Activated CD8-positive, alpha-beta T cell treated with anti-CD3 and anti-CD28 coated beads, Interleukin-2, amount 10 ng/mL, durations not matched to agents 7 days and 5 days (primary cell): Measurements from ENCODE around the gene PITPNM3. TPM values are rescaled to one million over a fixed set of nuclear protein-coding genes. Genes with fewer than 3 reads are reported as not detected.

Experiments
- ATAC-seq: fragments of 150-1000 bp; cut with Tn5 transposase; one replicate; pipeline ENCODE4 v1.10.0; 2021; ENCODE audit warnings: moderate library complexity
- CTCF ChIA-PET: fragments of 350-600 bp; sonication (Branson Sonifier 250); formaldehyde crosslinking; loops from one replicate; lab custom pipeline; 2021; ENCODE audit warnings: antibody characterized with exemption; lab: Charles Lee
- POLR2A ChIA-PET: fragments of 350-600 bp; sonication (Branson Sonifier 250); formaldehyde crosslinking; loops from one replicate; lab custom pipeline; 2021; ENCODE audit warnings: antibody characterized with exemption; lab: Charles Lee
- DNase-seq: peaks from one replicate; pipeline ENCODE4 v3.0.0-alpha.2; 2020
- H3K27ac Mint-ChIP-seq: one replicate; pipeline ENCODE4 v1.8.0; 2021; ENCODE audit warnings: mild to moderate bottlenecking, mixed read lengths
- H3K27me3 Mint-ChIP-seq: one replicate; pipeline ENCODE4 v1.8.0; 2021; ENCODE audit warnings: low read depth, mixed read lengths
- H3K36me3 Mint-ChIP-seq: one replicate; pipeline ENCODE4 v1.8.0; 2021; ENCODE audit warnings: low read depth, mixed read lengths
- H3K4me1 Mint-ChIP-seq: one replicate; pipeline ENCODE4 v1.8.0; 2021; ENCODE audit warnings: low read depth, mixed read lengths
- H3K4me3 Mint-ChIP-seq: one replicate; pipeline ENCODE4 v1.8.0; 2021; ENCODE audit warnings: mild to moderate bottlenecking, mixed read lengths
- H3K9me3 Mint-ChIP-seq: one replicate; pipeline ENCODE4 v1.8.0; 2022; ENCODE audit warnings: mixed read lengths; ENCODE audit not compliant: insufficient read depth
- total RNA-seq, 2 experiments: library from RNA; stranded (reverse); gene quantifications; one replicate each; pipeline ENCODE4 v1.2.3, GENCODE V29; 2021

Gene PITPNM3
- total RNA-seq, 2 experiments from 2014 or later = 0.68 to 0.71 TPM

DNA sequence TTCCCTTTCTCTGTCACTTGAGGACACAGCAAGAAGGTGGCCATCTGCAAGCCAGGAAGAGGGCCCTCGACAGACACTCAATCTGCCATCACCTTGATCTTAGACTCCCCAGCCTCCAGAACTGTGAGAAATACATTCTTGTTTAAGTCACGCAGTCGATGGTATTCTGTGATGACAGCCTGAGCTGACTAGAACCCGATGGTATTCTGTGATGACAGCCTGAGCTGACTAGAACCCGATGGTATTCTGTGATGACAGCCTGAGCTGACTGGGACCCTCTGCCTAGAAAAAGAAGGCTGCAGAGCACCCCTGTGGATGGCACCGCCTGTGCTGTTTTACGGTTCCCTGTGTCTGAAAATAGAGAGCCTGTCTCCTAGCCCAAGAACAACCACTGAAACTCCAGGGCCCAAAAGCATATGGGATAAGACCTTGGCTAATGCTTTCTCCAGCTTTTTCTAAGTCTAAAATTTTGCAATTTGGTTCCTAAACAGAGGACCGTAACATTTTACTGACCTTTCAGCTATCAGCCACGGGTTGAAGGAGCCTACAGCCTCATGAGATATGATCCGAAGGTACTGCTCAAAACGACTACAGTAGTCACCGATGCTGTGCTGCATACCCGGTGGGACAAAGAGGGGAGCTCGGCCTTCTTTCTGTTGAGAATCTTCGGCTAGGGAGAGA lies 33.1 kb upstream of the PITPNM3 start:
- ATAC-seq (no peak), DNase-seq (no peak)
- peaks cover 62% of the 10 kb centered on the region for H3K36me3 Mint-ChIP-seq
- no peak overlapping the region for H3K27ac Mint-ChIP-seq
- ChIA-PET POLR2A (interaction anchor here (0.7 kb wide), 1 partner anchor 995 kb away, joined by 3 read pairs; no protein-coding TSS in a partner anchor), CTCF (interaction anchor here (1.6 kb wide), 1 partner anchor 11 kb away, joined by 5 read pairs; no protein-coding TSS in a partner anchor)
- H3K4me3 Mint-ChIP-seq = no peak overlapping the region
- H3K27me3 Mint-ChIP-seq = no peaks in the 10 kb centered on the region
- no peaks in the 10 kb centered on the region for H3K9me3 Mint-ChIP-seq
- peaks cover 13% of the 10 kb centered on the region for H3K4me1 Mint-ChIP-seq

DNA sequence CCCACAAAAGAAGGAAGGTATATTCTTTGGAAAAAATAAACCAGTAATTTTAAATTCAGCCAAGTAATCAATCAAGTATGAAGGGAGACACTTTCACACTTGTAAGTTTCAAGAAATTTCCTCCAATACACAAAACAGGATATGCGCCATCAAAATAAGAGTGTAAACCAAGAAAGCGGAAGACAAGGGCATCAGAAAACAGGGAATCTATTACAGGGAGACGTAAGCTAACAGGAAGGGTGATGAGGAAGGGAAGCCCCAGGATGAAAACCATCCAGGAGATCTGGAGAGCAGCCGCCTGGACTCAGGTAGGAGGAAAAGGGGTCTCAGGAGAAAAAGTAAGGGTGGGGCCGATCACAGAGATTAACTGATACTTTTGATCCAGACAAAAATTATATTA lies 31.8 kb upstream of the PITPNM3 start:
- Mint-ChIP-seq H3K27ac (no peak overlapping the region), H3K27me3 (no peaks in the 10 kb centered on the region), H3K36me3 (peaks cover 68% of the 10 kb centered on the region), H3K9me3 (no peaks in the 10 kb centered on the region), H3K4me1 (peaks cover 13% of the 10 kb centered on the region), H3K4me3 (no peak overlapping the region)
- ChIA-PET CTCF (interaction anchor here (0.7 to 1.6 kb wide), 3 partner anchors 12 to 114 kb away, joined by 3 to 5 read pairs (median 4); no protein-coding TSS in a partner anchor), POLR2A (no interaction called here)
- DNase-seq = no peak
- ATAC-seq = no peak

- no peak for ATAC-seq
- Mint-ChIP-seq H3K4me3 (no peak overlapping the region), H3K27me3 (no peaks in the 10 kb centered on the region), H3K4me1 (peaks cover 8% of the 10 kb centered on the region), H3K27ac (no peak overlapping the region), H3K9me3 (no peaks in the 10 kb centered on the region), H3K36me3 (peaks cover 64% of the 10 kb centered on the region)
- POLR2A ChIA-PET = no interaction called here
- CTCF ChIA-PET = interaction anchor here (1.6 kb wide), 1 partner anchor 11 kb away, joined by 4 read pairs; no protein-coding TSS in a partner anchor
- DNase-seq = no peak
Measured at GRCh38 chr17:6587310-6587709, 31.0 kb upstream of the PITPNM3 start.

DNA sequence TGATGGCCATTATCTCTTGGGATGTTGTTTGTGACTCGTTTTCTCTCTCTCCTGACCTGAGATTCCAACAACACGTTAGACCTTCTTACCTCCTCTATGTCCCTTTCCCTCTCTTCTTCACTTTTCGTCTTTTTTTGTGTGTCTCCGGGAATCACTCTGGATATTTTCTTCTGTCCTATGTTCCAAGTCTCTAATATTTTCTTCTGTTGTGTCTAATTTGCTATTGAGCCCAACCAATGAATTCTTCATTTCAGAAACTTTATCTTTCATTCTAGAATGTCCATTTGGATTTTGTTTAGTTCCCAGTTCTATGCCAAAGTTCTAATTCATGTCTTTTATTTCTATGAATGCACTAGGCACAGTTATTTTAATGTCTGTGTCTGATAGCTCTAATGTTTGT lies 27.1 kb upstream of the PITPNM3 start:
- no peak overlapping the region for H3K27ac Mint-ChIP-seq
- H3K27me3 Mint-ChIP-seq = no peaks in the 10 kb centered on the region
- CTCF ChIA-PET = no interaction called here
- POLR2A ChIA-PET = no interaction called here
- no peaks in the 10 kb centered on the region for H3K4me1 Mint-ChIP-seq
- DNase-seq = no peak
- H3K9me3 Mint-ChIP-seq = no peaks in the 10 kb centered on the region
- no peak for ATAC-seq
- H3K4me3 Mint-ChIP-seq = no peak overlapping the region
- peaks cover 52% of the 10 kb centered on the region for H3K36me3 Mint-ChIP-seq

DNA sequence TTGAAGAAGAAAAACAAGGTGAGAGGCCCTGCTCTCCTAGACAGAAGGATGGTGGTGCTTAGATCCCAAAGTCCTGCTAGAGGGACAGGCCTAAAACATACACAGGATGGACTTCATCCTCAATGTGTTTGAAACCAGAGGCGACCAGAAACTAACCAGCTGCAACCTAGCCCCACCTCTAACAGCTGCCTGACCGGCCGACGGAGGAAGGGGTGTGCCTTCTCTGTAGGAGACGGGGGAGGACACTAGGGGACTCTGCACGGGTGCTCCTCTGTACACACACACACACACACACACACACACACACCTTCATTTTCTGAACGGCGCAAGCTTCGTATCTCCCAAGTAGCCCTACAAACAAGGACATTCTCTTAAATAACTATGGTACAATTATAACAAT lies 24.3 kb upstream of the PITPNM3 start:
- no peak overlapping the region for H3K27ac Mint-ChIP-seq
- H3K4me1 Mint-ChIP-seq = peaks cover 9% of the 10 kb centered on the region
- POLR2A ChIA-PET = no interaction called here
- H3K9me3 Mint-ChIP-seq = no peaks in the 10 kb centered on the region
- no peak for DNase-seq
- no peak for ATAC-seq
- CTCF ChIA-PET = no interaction called here
- peaks cover 37% of the 10 kb centered on the region for H3K36me3 Mint-ChIP-seq
- no peaks in the 10 kb centered on the region for H3K27me3 Mint-ChIP-seq
- H3K4me3 Mint-ChIP-seq = no peak overlapping the region

DNA sequence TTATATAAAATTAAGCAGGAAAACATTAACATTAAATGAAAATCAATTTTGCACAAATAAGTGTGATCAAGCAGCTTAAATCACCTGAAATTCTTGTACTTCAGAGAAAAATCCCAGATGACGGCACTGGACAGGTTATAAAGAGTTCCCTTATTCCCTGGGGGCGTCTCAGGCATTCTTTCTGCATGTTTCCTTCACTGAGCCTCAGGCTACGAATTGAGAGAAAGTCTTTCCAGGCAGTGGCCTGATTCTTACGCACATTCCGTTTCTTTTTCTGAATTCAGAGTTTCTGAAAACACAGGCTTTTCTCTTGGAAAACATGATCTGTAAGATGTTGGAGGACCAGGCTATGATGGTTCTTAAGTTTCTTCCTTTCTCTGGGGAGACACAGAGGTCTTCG lies 22.1 kb upstream of the PITPNM3 start:
- no peak overlapping the region for H3K4me3 Mint-ChIP-seq
- H3K4me1 Mint-ChIP-seq = peaks cover 18% of the 10 kb centered on the region
- ChIA-PET CTCF (no interaction called here), POLR2A (interaction anchor here (0.9 kb wide), 1 partner anchor 130 kb away, joined by 3 read pairs; no protein-coding TSS in a partner anchor)
- H3K9me3 Mint-ChIP-seq = no peaks in the 10 kb centered on the region
- peaks cover 17% of the 10 kb centered on the region for H3K36me3 Mint-ChIP-seq
- no peaks in the 10 kb centered on the region for H3K27me3 Mint-ChIP-seq
- no peak overlapping the region for H3K27ac Mint-ChIP-seq
- no peak for DNase-seq
- ATAC-seq = no peak

GRCh38 chr17:6577686-6578263 lies 21.4 kb upstream of the PITPNM3 start:
- POLR2A ChIA-PET = no interaction called here
- no peaks in the 10 kb centered on the region for H3K9me3 Mint-ChIP-seq
- no peaks in the 10 kb centered on the region for H3K27me3 Mint-ChIP-seq
- CTCF ChIA-PET = interaction anchor here (1.1 to 1.3 kb wide), 2 partner anchors 28 to 58 kb away, joined by 3 read pairs; no protein-coding TSS in a partner anchor
- DNase-seq (no peak), ATAC-seq (no peak)
- H3K4me3 Mint-ChIP-seq = no peak overlapping the region
- H3K36me3 Mint-ChIP-seq = peaks cover 11% of the 10 kb centered on the region
- peaks cover 18% of the 10 kb centered on the region for H3K4me1 Mint-ChIP-seq
- H3K27ac Mint-ChIP-seq = no peak overlapping the region

DNA sequence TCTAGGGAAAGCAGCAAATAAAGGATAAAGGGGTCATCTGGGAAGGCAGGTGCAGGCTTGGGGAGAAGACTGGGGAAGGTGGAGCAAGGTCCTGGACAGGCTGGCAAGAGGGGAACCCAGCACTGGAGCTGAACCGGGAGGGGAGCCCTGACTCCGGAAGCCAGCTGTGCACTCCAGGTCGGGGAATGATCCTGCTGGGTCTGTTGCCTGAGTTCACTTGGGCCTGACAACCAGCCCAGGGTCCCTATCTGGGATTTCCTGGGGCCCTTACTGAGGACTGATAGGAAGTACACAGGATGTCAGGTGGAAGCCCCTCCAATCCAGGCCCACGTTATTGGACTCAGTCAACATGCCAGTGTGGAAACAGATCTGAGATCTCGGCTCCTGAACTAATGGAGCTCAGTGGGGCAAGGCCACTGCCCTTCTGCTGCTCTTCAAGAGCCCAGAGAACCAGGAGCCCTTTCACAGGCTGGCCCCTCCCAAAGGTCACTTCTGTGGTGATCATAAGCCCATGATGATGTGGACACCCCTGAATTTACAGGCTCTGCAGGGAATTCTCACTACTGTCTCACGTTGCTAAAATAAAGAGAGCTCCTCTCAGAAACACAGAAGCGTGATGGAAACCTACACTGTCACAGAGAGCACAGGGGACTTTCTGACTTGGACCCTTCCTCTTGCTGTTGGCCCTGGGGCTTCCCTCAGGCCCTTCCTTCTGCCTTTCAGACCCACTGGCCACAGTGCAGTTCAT lies 19.9 kb upstream of the PITPNM3 start:
- Mint-ChIP-seq H3K27ac (no peak overlapping the region), H3K36me3 (peaks cover 7% of the 10 kb centered on the region), H3K4me1 (peaks cover 18% of the 10 kb centered on the region), H3K4me3 (no peak overlapping the region), H3K9me3 (no peaks in the 10 kb centered on the region), H3K27me3 (no peaks in the 10 kb centered on the region)
- POLR2A ChIA-PET = interaction anchor here (1.5 kb wide), 1 partner anchor 28 kb away, joined by 5 read pairs; no protein-coding TSS in a partner anchor
- ATAC-seq (no peak), DNase-seq (no peak)
- CTCF ChIA-PET = interaction anchor here (1.3 to 1.4 kb wide), 2 partner anchors 11 to 27 kb away, joined by 3 to 4 read pairs; no protein-coding TSS in a partner anchor

DNA sequence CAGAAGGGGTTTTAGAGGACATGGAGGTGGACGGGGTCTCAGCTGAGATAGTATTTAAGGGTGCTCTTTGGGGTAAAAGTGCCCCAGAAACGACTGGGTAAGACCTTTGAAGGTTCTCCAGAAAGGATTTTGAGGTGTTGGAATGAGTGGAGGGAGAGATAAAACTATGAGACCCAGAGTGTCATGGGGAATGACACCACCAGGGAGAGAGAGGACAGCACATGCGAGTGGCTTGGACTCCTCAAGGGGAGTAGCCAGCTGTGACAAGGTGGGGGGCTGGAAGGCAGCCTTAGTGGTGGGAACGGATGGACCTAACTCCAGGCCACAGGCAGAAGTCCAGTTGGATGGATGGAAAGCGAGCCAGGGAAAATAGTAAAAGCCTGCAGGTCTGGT lies 19.2 kb upstream of the PITPNM3 start:
- CTCF ChIA-PET = no interaction called here
- no peaks in the 10 kb centered on the region for H3K9me3 Mint-ChIP-seq
- ATAC-seq (no peak), DNase-seq (no peak)
- H3K27me3 Mint-ChIP-seq = no peaks in the 10 kb centered on the region
- peaks cover 18% of the 10 kb centered on the region for H3K4me1 Mint-ChIP-seq
- peak overlapping the region; percentile 86 for H3K27ac Mint-ChIP-seq
- POLR2A ChIA-PET = interaction anchor here (1.5 kb wide), 1 partner anchor 27 kb away, joined by 5 read pairs; no protein-coding TSS in a partner anchor
- peak overlapping the region; percentile 17 for H3K4me3 Mint-ChIP-seq
- peaks cover 7% of the 10 kb centered on the region for H3K36me3 Mint-ChIP-seq

GRCh38 chr17:6574687-6575595 lies 18.6 kb upstream of the PITPNM3 start:
- CTCF ChIA-PET = interaction anchor here (0.6 to 1.1 kb wide), 2 partner anchors 19 to 73 kb away, joined by 3 to 4 read pairs; no protein-coding TSS in a partner anchor

More at GRCh38 chr17:6574687-6575595, 18.6 kb upstream of the PITPNM3 start:
- peak overlapping the region; percentile 17 for H3K4me3 Mint-ChIP-seq
- POLR2A ChIA-PET = interaction anchor here (1.5 kb wide), 1 partner anchor 26 kb away, joined by 5 read pairs; no protein-coding TSS in a partner anchor
- peaks cover 7% of the 10 kb centered on the region for H3K36me3 Mint-ChIP-seq
- H3K4me1 Mint-ChIP-seq = peaks cover 18% of the 10 kb centered on the region
- DNase-seq (peak; percentile 59), ATAC-seq (peak; percentile 80)
- peak overlapping the region; percentile 86 for H3K27ac Mint-ChIP-seq
- H3K9me3 Mint-ChIP-seq = no peaks in the 10 kb centered on the region
- no peaks in the 10 kb centered on the region for H3K27me3 Mint-ChIP-seq
